K562 (cell line): ENCODE data around the gene NACA. TPM values are rescaled to one million over a fixed set of nuclear protein-coding genes. Genes with fewer than 3 reads are reported as not detected.

Experiments
- EGR1 ChIP-seq: fragments of 450-650 bp; conservative IDR thresholded peaks from 2 replicates; pipeline ENCODE4 v1.6.1; 2017; ENCODE audit warnings: mild to moderate bottlenecking
- FOXK1 ChIP-seq: sonication (generic); formaldehyde crosslinking; IDR thresholded peaks from 2 replicates; pipeline ENCODE4 v1.8.0; 2022; ENCODE audit warnings: missing genetic modification reagents, mild to moderate bottlenecking, borderline replicate concordance
- HDAC3 ChIP-seq: fragments of 450-650 bp; IDR thresholded peaks from 2 replicates; pipeline ENCODE4 v1.6.1; 2018; ENCODE audit warnings: borderline replicate concordance, mild to moderate bottlenecking, moderate library complexity; ENCODE audit not compliant: partially characterized antibody
- KLF16 ChIP-seq: IDR thresholded peaks from 2 replicates; pipeline ENCODE4 v1.6.1; 2016; ENCODE audit warnings: antibody characterized with exemption
- L3MBTL2 ChIP-seq: fragments of 450-650 bp; IDR thresholded peaks from 2 replicates; pipeline ENCODE4 v1.6.1; 2016; ENCODE audit warnings: mild to moderate bottlenecking, moderate library complexity
- MBD2 ChIP-seq: sonication (generic); IDR thresholded peaks from 2 replicates; pipeline ENCODE4 v1.6.1; 2016; ENCODE audit warnings: low read depth, borderline replicate concordance
- NFRKB ChIP-seq: fragments of 450-650 bp; IDR thresholded peaks from 2 replicates; pipeline ENCODE4 v1.6.1; 2016; ENCODE audit warnings: low read depth
- POLR2A ChIP-seq: fragments of 450-650 bp; conservative IDR thresholded peaks from 2 replicates; pipeline ENCODE4 v1.6.1; 2016
- RCOR1 ChIP-seq, 2 experiments: IDR thresholded peaks; 2 replicates each; pipeline ENCODE4 v1.6.1; 2012; ENCODE audit warnings: low read depth in 2 of 2, low read length in 2 of 2, borderline replicate concordance in 1 of 2, improper control_type of control experiment in 1 of 2
- SIX5 ChIP-seq, 2 experiments: IDR thresholded peaks; 2 replicates each; pipeline ENCODE4 v1.6.1; 2011; ENCODE audit warnings: low read length in 2 of 2, borderline replicate concordance in 1 of 2, low read depth in 1 of 2, mild to moderate bottlenecking in 1 of 2, moderate library complexity in 1 of 2; ENCODE audit not compliant: insufficient read depth in 1 of 2
- TEAD1 ChIP-seq, 2 experiments: fragments of 450-650 bp in 1 of 2; sonication (generic) in 1 of 2; formaldehyde crosslinking; IDR thresholded peaks; 2 replicates each; pipeline versions ENCODE4 v1.4.0 to v1.8.0; 2020 to 2022; ENCODE audit warnings: mild to moderate bottlenecking in 2 of 2, missing genetic modification reagents in 1 of 2
- TRIM28 ChIP-seq: fragments of 450-650 bp; IDR thresholded peaks from 2 replicates; pipeline ENCODE4 v1.6.1; 2017
- ZBED1 ChIP-seq: IDR thresholded peaks from 2 replicates; pipeline ENCODE4 v1.6.1; 2014
- ZNF324 ChIP-seq: fragments of 250-450 bp; sonication (Bioruptor Pico); IDR thresholded peaks from 2 replicates; pipeline ENCODE4 v1.4.0; 2020; ENCODE audit warnings: mild to moderate bottlenecking
- polyA plus RNA-seq, 8 experiments: library from polyadenylated mRNA; depleted of rRNA in 4 of 8; stranded (reverse) in 5 of 8; unstranded in 3 of 8; fragments of >200 nt; fragmentation: Nextera tagmentation in 2 of 8; fragmentation: Illumina TruSeq in 1 of 8; extraction: Ambion mirVana in 2 of 8; extraction: Trizol in 1 of 8; gene quantifications; 2 replicates each; pipeline versions ENCODE4 v1.2.1 to v1.2.3, GENCODE V29; 2011 to 2014; ENCODE audit warnings: inconsistent platforms in 1 of 8, missing spikeins in 1 of 8
- total RNA-seq, 7 experiments: library from RNA; depleted of rRNA in 6 of 7; stranded (reverse); fragments of >200 nt in 6 of 7; fragmentation: Illumina TruSeq in 2 of 7; extraction: Trizol in 2 of 7; gene quantifications; 2 replicates each; pipeline versions ENCODE4 v1.2.1 to v1.2.3, GENCODE V29; 2011 to 2021; ENCODE audit warnings: low replicate concordance in 1 of 7
- TF ChIP-seq, protein P1 (sequence below): fragments of 450-650 bp; formaldehyde crosslinking; IDR thresholded peaks from 2 replicates; pipeline ENCODE4 v1.4.0; 2020; ENCODE audit warnings: mild to moderate bottlenecking, moderate library complexity
- TF ChIP-seq, protein P2 (sequence below): conservative IDR thresholded peaks from 2 replicates; pipeline ENCODE4 v1.6.1; 2011; ENCODE audit warnings: low read depth, mild to moderate bottlenecking, low read length; ENCODE audit not compliant: control insufficient read depth
- TF ChIP-seq, protein P3 (sequence below): fragments of 450-650 bp; conservative IDR thresholded peaks from 2 replicates; pipeline ENCODE4 v1.6.1; 2016; ENCODE audit warnings: missing genetic modification characterization, low read depth, mild to moderate bottlenecking, missing compliant biosample characterization, moderate library complexity
- TF ChIP-seq, protein P4 (sequence below): fragments of 450-650 bp; IDR thresholded peaks from 2 replicates; pipeline ENCODE4 v1.7.1; 2018; ENCODE audit warnings: mild to moderate bottlenecking, low read depth; ENCODE audit not compliant: partially characterized antibody
- TF ChIP-seq, protein P5 (sequence below): fragments of 200-800 bp; sonication (Bioruptor generic); IDR thresholded peaks from 2 replicates; pipeline ENCODE4 v1.6.1; 2017; ENCODE audit warnings: missing genetic modification characterization, missing compliant biosample characterization

NACA gene
- total and polyA plus RNA-seq, 9 of the 15 experiments (the other 6 are each of a cell fraction or from before 2014, with no cell fraction given): 1,030 to 2,416 (median 1,645) TPM

DNA sequence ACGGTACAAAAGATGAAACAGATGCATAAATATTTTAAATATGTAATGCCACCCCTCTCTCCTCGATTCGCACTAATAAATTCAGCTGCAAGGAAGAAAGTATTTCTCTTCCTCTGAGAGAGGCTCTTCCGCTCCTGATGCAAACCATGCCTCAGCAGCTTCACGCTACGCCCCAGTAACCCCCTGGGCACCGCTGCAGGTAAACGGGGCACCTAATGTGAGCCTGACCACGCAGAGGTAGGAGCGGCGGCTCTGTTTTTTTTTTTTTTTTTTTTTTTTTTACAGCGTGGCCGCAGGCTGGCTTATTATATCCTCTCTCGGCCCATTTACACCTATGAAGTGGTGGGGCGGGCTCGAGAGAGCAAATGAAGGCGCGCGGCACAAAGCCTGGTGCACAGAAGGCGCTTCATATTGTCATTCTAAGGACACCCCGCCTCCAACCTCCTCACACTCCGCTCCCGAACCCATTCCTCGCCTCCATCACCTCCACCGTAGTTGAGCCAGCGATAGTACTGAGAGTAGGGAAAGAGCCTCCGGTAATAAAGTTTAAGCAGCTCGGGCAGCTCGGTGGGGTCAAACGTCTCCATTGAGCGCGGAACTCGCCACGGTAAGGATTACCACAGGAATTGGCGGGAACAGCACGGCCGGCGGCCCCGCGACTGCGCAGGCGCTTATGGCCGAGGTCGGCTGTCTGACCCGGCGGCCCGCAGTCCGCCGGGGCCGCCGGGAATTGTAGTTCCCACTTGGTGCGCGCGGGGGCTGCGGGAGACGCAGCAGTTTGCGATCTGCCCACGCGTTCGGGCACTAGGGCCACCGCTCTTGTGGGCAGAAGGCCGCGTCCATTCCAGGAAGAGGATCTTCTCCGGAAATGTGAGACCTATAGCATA lies 26.9 kb upstream of the NACA start, which contains the start of gene PRIM1 (continued):
- TF ChIP-seq MBD2 (peak; percentile 43; the same call in 1 of the 2 replicates), SIX5 (IDR thresholded peaks at IDR 0.05; ENCODE audit: borderline replicate concordance in 1 of 2, insufficient read depth in 1 of 2, low read depth in 1 of 2, low read length in 2 of 2) (peak; percentile 70 to 80; a peak in 3 of 4 replicates), RCOR1 (IDR thresholded peaks at IDR 0.05; ENCODE audit: borderline replicate concordance in 1 of 2, low read depth in 2 of 2, low read length in 2 of 2) (peak in 1 of 2 experiments; percentile 32; a peak in 1 of 4 replicates), NFRKB (peak; percentile 89), ZNF324 (no peak), TRIM28 (no peak), EGR1 (peak; percentile 98), FOXK1 (CRISPR knock-in tag) (peak; percentile 86; the same call in 1 of the 2 replicates), ZBED1 (0 out of 2 replicates have a peak, but pooled peaks have one; percentile 41), TEAD1 (CRISPR knock-in tag; IDR thresholded peaks at IDR 0.05) (peak; percentile 26 to 83; a peak in 1 of 4 replicates), L3MBTL2 (peak; percentile 95), POLR2A (peak; percentile 94), KLF16 (0 out of 2 replicates have a peak, but pooled peaks have one; percentile 50), HDAC3 (no peak)
- TF ChIP-seq, protein P1, sequence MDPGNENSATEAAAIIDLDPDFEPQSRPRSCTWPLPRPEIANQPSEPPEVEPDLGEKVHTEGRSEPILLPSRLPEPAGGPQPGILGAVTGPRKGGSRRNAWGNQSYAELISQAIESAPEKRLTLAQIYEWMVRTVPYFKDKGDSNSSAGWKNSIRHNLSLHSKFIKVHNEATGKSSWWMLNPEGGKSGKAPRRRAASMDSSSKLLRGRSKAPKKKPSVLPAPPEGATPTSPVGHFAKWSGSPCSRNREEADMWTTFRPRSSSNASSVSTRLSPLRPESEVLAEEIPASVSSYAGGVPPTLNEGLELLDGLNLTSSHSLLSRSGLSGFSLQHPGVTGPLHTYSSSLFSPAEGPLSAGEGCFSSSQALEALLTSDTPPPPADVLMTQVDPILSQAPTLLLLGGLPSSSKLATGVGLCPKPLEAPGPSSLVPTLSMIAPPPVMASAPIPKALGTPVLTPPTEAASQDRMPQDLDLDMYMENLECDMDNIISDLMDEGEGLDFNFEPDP (CRISPR knock-in tag): no peak
- TF ChIP-seq, protein P2, sequence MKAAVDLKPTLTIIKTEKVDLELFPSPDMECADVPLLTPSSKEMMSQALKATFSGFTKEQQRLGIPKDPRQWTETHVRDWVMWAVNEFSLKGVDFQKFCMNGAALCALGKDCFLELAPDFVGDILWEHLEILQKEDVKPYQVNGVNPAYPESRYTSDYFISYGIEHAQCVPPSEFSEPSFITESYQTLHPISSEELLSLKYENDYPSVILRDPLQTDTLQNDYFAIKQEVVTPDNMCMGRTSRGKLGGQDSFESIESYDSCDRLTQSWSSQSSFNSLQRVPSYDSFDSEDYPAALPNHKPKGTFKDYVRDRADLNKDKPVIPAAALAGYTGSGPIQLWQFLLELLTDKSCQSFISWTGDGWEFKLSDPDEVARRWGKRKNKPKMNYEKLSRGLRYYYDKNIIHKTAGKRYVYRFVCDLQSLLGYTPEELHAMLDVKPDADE: peak; percentile 97
- TF ChIP-seq, protein P3, sequence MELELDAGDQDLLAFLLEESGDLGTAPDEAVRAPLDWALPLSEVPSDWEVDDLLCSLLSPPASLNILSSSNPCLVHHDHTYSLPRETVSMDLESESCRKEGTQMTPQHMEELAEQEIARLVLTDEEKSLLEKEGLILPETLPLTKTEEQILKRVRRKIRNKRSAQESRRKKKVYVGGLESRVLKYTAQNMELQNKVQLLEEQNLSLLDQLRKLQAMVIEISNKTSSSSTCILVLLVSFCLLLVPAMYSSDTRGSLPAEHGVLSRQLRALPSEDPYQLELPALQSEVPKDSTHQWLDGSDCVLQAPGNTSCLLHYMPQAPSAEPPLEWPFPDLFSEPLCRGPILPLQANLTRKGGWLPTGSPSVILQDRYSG (tag): no peak
- TF ChIP-seq, protein P4, sequence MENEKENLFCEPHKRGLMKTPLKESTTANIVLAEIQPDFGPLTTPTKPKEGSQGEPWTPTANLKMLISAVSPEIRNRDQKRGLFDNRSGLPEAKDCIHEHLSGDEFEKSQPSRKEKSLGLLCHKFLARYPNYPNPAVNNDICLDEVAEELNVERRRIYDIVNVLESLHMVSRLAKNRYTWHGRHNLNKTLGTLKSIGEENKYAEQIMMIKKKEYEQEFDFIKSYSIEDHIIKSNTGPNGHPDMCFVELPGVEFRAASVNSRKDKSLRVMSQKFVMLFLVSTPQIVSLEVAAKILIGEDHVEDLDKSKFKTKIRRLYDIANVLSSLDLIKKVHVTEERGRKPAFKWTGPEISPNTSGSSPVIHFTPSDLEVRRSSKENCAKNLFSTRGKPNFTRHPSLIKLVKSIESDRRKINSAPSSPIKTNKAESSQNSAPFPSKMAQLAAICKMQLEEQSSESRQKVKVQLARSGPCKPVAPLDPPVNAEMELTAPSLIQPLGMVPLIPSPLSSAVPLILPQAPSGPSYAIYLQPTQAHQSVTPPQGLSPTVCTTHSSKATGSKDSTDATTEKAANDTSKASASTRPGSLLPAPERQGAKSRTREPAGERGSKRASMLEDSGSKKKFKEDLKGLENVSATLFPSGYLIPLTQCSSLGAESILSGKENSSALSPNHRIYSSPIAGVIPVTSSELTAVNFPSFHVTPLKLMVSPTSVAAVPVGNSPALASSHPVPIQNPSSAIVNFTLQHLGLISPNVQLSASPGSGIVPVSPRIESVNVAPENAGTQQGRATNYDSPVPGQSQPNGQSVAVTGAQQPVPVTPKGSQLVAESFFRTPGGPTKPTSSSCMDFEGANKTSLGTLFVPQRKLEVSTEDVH: peak; percentile 98
- TF ChIP-seq, protein P5, sequence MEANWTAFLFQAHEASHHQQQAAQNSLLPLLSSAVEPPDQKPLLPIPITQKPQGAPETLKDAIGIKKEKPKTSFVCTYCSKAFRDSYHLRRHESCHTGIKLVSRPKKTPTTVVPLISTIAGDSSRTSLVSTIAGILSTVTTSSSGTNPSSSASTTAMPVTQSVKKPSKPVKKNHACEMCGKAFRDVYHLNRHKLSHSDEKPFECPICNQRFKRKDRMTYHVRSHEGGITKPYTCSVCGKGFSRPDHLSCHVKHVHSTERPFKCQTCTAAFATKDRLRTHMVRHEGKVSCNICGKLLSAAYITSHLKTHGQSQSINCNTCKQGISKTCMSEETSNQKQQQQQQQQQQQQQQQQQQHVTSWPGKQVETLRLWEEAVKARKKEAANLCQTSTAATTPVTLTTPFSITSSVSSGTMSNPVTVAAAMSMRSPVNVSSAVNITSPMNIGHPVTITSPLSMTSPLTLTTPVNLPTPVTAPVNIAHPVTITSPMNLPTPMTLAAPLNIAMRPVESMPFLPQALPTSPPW (CRISPR knock-in tag): peak; percentile 46
